Brain microvascular endothelial cell (primary cell): ENCODE data around the gene NT5C1B.
A peak's percentile ranks its signal among the peaks of the same experiment; 100 is the strongest.

ENCODE experiments used
- DNase-seq: peaks from one replicate; pipeline ENCODE4 v3.0.0-alpha.2; 2020
- H3K27ac ChIP-seq: fragments of 250-450 bp; sonication (Bioruptor Pico); 2 replicates; pipeline ENCODE4 v1.5.1; 2020; ENCODE audit warnings: mild to moderate bottlenecking, moderate library complexity
- H3K27me3 ChIP-seq: fragments of 250-450 bp; sonication (Bioruptor Pico); replicated peaks from 2 replicates; pipeline ENCODE4 v1.5.1; 2020; ENCODE audit warnings: mild to moderate bottlenecking
- H3K36me3 ChIP-seq: fragments of 250-450 bp; sonication (Bioruptor Pico); replicated peaks from 2 replicates; pipeline ENCODE4 v1.5.1; 2020; ENCODE audit warnings: mild to moderate bottlenecking
- H3K4me3 ChIP-seq: 2 replicates; pipeline ENCODE4 v1.5.1; 2011; ENCODE audit warnings: low read depth, mild to moderate bottlenecking, control low read depth, low read length, moderate library complexity
- in situ Hi-C: cut with HindIII; loops from 2 replicates; pipeline ENCODE4 v1.10.0; 2017; ENCODE audit warnings: low sequenced_read_pairs, low pct_ligation_motif_present
- TF ChIP-seq, protein P1 (sequence below): IDR thresholded peaks from 2 replicates; pipeline ENCODE4 v1.5.1; 2011; ENCODE audit warnings: low read depth, mild to moderate bottlenecking, moderate library complexity, low read length, control low read depth, inconsistent platforms; ENCODE audit errors: missing control alignments

NT5C1B gene

DNA sequence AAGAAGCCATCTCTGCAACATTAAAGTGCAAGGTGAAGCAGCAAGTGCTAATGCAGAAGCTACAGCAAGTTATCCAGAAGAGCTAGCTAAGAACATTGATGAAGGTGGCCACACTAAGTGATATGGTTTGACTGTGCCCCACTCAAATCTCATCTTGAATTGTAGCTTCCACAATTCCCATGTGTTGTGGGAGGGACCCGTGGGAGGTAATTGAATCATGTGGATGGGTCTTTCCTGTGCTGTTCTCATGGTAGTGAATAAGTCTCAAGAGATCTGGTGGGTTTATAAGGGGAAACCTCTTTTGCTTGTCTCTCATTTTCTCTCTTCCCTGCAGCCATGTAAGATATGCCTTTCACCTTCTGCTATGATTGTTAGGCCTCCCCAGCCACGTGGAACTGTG is 40.3 kb downstream of the NT5C1B start:
- H3K4me3 ChIP-seq = no peak overlapping the region
- H3K36me3 ChIP-seq = no peaks in the 10 kb centered on the region
- no peaks in the 10 kb centered on the region for H3K27me3 ChIP-seq
- in situ Hi-C loops = no loop called here
- H3K27ac ChIP-seq = no peak overlapping the region
- TF ChIP-seq, protein P1, sequence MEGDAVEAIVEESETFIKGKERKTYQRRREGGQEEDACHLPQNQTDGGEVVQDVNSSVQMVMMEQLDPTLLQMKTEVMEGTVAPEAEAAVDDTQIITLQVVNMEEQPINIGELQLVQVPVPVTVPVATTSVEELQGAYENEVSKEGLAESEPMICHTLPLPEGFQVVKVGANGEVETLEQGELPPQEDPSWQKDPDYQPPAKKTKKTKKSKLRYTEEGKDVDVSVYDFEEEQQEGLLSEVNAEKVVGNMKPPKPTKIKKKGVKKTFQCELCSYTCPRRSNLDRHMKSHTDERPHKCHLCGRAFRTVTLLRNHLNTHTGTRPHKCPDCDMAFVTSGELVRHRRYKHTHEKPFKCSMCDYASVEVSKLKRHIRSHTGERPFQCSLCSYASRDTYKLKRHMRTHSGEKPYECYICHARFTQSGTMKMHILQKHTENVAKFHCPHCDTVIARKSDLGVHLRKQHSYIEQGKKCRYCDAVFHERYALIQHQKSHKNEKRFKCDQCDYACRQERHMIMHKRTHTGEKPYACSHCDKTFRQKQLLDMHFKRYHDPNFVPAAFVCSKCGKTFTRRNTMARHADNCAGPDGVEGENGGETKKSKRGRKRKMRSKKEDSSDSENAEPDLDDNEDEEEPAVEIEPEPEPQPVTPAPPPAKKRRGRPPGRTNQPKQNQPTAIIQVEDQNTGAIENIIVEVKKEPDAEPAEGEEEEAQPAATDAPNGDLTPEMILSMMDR = no peak
- DNase-seq = no peak

DNA sequence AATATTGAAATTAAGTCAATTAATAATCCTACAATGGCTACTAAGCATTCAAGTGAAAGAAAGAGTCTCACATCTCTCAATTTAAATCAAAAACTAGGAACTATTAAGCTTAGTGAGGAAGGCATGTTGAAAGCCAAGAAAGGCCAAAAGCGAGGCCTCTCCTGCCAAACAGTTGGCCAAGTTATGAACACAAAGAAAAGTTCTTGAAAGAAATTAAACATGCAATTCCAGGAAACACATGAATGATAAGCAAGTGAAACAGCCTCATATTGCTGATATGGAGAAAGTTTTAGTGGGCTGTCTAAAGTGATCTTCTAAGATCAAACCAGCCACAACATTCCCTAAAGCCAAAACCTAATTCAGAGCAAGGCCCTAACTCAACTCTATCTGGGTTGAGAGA is 40.7 kb downstream of the NT5C1B start:
- in situ Hi-C loops = no loop called here
- Histone ChIP-seq H3K27me3 (no peaks in the 10 kb centered on the region), H3K27ac (no peak overlapping the region), H3K4me3 (no peak overlapping the region), H3K36me3 (no peaks in the 10 kb centered on the region)
- TF ChIP-seq, protein P1 = no peak
- DNase-seq = no peak

DNA sequence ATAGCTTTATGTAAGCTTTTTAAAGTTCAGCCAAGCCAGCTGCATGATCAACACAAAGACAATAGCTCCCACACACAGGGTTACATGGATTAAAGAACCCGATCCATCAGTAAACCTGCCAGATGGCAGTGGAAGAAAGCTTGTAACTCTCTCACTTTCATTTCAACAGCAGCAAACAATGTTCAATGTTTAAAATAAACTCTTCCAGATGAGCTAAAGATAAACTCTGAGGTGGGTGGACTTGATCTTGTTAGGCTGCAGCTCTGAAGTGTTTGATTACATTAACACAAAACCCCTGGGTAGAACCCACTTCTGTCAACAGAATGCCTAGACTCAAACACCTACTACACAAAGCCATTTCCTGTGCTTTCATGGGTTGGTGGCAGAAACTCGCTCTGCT is 42.8 kb downstream of the NT5C1B start:
- TF ChIP-seq, protein P1 = no peak
- H3K27me3 ChIP-seq = no peaks in the 10 kb centered on the region
- no peak overlapping the region for H3K27ac ChIP-seq
- H3K4me3 ChIP-seq = no peak overlapping the region
- in situ Hi-C loops = no loop called here
- DNase-seq = no peak
- no peaks in the 10 kb centered on the region for H3K36me3 ChIP-seq

DNA sequence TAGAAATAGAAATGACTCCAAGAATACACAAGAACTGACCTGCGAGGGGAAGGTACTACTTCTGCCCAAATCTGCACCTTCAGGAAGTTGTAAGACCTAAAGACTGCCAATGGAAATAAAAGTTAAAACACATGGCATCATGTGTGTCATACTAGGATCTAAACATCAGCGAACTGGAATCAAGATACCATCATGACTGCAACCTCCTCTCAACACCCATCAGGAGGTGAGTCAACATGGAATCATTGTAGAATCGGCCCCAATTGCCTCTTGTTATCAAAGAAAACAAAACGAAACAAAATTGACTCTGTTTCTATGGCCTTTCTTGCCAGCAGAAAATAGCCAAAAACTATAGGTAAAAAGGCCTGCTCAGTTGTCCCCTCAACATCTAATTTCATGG is 44.0 kb downstream of the NT5C1B start:
- Histone ChIP-seq H3K36me3 (no peaks in the 10 kb centered on the region), H3K27me3 (no peaks in the 10 kb centered on the region), H3K4me3 (no peak overlapping the region), H3K27ac (peak overlapping the region; percentile 46)
- TF ChIP-seq, protein P1 = no peak
- peak; percentile 83 for DNase-seq
- in situ Hi-C loops = no loop called here

DNA sequence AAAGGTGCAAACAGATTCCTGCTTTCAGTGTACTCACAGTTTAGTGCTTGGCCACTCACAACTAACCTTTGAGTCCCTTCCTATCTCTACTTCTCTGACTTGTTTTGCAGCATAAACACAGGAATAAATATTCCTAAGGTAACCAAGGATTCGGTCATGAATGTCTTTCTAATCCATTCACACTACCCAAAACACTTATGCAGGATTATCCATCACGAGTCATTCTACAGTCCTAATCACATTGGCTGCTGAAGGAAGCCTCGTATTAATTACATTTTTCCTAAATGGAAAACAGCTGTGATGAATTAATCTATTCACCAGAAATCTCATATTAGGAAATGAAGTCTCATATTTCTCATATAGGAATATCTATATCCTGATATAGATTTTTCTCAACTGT is 45.2 kb downstream of the NT5C1B start:
- in situ Hi-C loops = no loop called here
- Histone ChIP-seq H3K36me3 (no peaks in the 10 kb centered on the region), H3K27me3 (no peaks in the 10 kb centered on the region), H3K27ac (no peak overlapping the region), H3K4me3 (no peak overlapping the region)
- TF ChIP-seq, protein P1 = no peak
- DNase-seq = no peak

DNA sequence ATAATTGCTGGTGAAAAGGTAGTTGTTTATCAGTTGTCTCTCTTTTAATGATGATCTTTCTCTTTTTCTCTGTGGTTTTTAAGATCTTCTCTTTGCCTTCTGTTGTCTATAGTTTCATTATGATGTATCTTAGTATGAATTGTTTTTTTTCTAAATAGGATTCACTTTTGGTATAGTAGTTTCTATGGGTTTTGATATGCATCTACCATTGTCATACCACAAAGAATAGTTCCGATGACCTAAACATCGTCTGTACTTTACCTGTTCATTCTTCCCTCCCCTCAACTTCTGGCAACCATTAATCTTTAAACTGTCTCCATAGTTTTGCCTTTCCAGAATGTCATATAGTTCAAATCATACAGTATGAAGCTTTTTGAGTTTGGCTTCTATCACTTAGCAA is 48.5 kb downstream of the NT5C1B start:
- in situ Hi-C loops = no loop called here
- TF ChIP-seq, protein P1 = no peak
- no peak for DNase-seq

More for the DNA sequence above, 48.5 kb downstream of the NT5C1B start:
- H3K27ac ChIP-seq = no peak overlapping the region
- H3K27me3 ChIP-seq = no peaks in the 10 kb centered on the region
- no peak overlapping the region for H3K4me3 ChIP-seq
- no peaks in the 10 kb centered on the region for H3K36me3 ChIP-seq
